Caco-2 (cell line): ENCODE data around the gene NGEF. TPM values are rescaled to one million over a fixed set of nuclear protein-coding genes. Genes with fewer than 3 reads are reported as not detected.

Source experiments
- BruUV-seq: library from RNA; stranded (reverse); fragments of 400-500 nt; replicated peaks from 2 replicates; lab custom pipeline; 2021; lab: Mats Ljungman, UMichigan
- CTCF ChIA-PET: fragments of 300-600 bp; sonication (Branson Sonifier 250); formaldehyde crosslinking; loops from one replicate; lab custom pipeline; 2022; ENCODE audit warnings: antibody characterized with exemption; lab: Charles Lee
- POLR2A ChIA-PET: fragments of 300-600 bp; sonication (Branson Sonifier 250); formaldehyde crosslinking; loops from one replicate; lab custom pipeline; 2022; ENCODE audit warnings: antibody characterized with exemption; lab: Charles Lee
- DNase-seq, 2 experiments: peaks; one replicate each; pipeline versions ENCODE4 v3.0.0 to v3.0.0-alpha.2; 2020 to 2022
- H3K27me3 ChIP-seq: replicated peaks from 2 replicates; pipeline ENCODE4 v1.6.0; 2011; ENCODE audit warnings: low read length; ENCODE audit not compliant: control insufficient read depth, insufficient read depth
- H3K36me3 ChIP-seq: 2 replicates; pipeline ENCODE4 v1.5.1; 2011; ENCODE audit warnings: low read length; ENCODE audit not compliant: control insufficient read depth, insufficient read depth
- H3K4me1 ChIP-seq: fragments of 250-450 bp; sonication (Bioruptor Pico); 2 replicates; pipeline ENCODE4 v1.5.1; 2020; ENCODE audit warnings: mild to moderate bottlenecking
- H3K4me3 ChIP-seq: 2 replicates; pipeline ENCODE4 v1.5.1; 2011; ENCODE audit warnings: low read depth, mild to moderate bottlenecking, control low read depth, low read length
- H3K9me3 ChIP-seq: fragments of 250-450 bp; sonication (Bioruptor Pico); 2 replicates; pipeline ENCODE4 v1.5.1; 2020; ENCODE audit warnings: mild to moderate bottlenecking, moderate library complexity
- H3K27ac Mint-ChIP-seq: one replicate; pipeline ENCODE4 v1.8.0; 2022; ENCODE audit warnings: mixed read lengths; ENCODE audit not compliant: unreplicated experiment
- H3K27me3 Mint-ChIP-seq: one replicate; pipeline ENCODE4 v1.8.0; 2022; ENCODE audit warnings: mixed read lengths; ENCODE audit not compliant: insufficient read depth, unreplicated experiment
- H3K36me3 Mint-ChIP-seq: one replicate; pipeline ENCODE4 v1.8.0; 2022; ENCODE audit warnings: mild to moderate bottlenecking, mixed read lengths; ENCODE audit not compliant: insufficient read depth, unreplicated experiment
- H3K4me1 Mint-ChIP-seq: one replicate; pipeline ENCODE4 v1.8.0; 2022; ENCODE audit warnings: low read depth, mixed read lengths; ENCODE audit not compliant: unreplicated experiment
- H3K4me3 Mint-ChIP-seq: one replicate; pipeline ENCODE4 v1.8.0; 2022; ENCODE audit warnings: mild to moderate bottlenecking, moderate library complexity, mixed read lengths; ENCODE audit not compliant: unreplicated experiment
- H3K9me3 Mint-ChIP-seq: one replicate; pipeline ENCODE4 v1.8.0; 2022; ENCODE audit warnings: mixed read lengths; ENCODE audit not compliant: unreplicated experiment
- intact Hi-C: fragments of 100-400 bp; cut with micrococcal nuclease; formaldehyde crosslinking; loops from one replicate; pipeline ENCODE4 v1.10.0; 2022; ENCODE audit not compliant: unreplicated experiment
- total RNA-seq: library from RNA; stranded (reverse); gene quantifications from 2 replicates; pipeline ENCODE4 v1.2.3, GENCODE V29; 2022
- TF ChIP-seq, protein P1 (sequence below), 2 experiments: fragments of 200-600 bp in 1 of 2; IDR thresholded peaks; 1 replicate in 1 of 2; 2 replicates in 1 of 2; pipeline versions ENCODE4 v1.5.1 to v1.8.0; 2011 to 2022; ENCODE audit warnings: antibody characterized with exemption in 1 of 2, control low read depth in 1 of 2, inconsistent platforms in 1 of 2, low read depth in 1 of 2, low read length in 1 of 2, mild to moderate bottlenecking in 1 of 2, moderate library complexity in 1 of 2; ENCODE audit not compliant: insufficient read depth in 1 of 2, severe bottlenecking in 1 of 2, unreplicated experiment in 1 of 2

The NGEF gene
- total RNA-seq, 1 experiment from 2014 or later: 0.77 TPM

DNA sequence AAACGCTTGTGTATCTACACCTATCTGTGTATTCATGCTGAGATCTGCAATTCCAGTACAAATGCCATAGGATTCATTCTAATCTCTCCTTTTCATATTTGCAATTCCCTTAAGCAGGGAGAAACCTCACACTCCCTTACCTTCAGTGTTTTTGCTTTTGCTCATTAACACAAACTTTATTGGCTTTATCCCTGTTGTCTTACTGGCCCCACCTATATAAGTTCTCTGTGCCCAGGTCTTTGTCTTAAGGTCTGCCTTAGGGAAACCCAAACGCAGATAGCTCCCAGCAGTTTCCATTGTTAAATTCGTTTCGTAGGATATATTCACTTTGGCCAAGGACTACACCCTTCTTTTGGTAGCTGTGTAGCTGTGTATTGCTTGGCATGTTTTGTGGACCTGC is 147.0 kb downstream of the NGEF start:
- intact Hi-C loops: no loop called here
- H3K4me1 Mint-ChIP-seq: no peaks in the 10 kb centered on the region
- POLR2A ChIA-PET: no interaction called here
- Histone ChIP-seq H3K27me3 (no peaks in the 10 kb centered on the region), H3K36me3 (no peaks in the 10 kb centered on the region; the same call in 1 of the 2 replicates), H3K4me1 (no peaks in the 10 kb centered on the region), H3K9me3 (no peaks in the 10 kb centered on the region), H3K4me3 (no peak overlapping the region)
- no peaks in the 10 kb centered on the region for H3K9me3 Mint-ChIP-seq
- TF ChIP-seq, protein P1, sequence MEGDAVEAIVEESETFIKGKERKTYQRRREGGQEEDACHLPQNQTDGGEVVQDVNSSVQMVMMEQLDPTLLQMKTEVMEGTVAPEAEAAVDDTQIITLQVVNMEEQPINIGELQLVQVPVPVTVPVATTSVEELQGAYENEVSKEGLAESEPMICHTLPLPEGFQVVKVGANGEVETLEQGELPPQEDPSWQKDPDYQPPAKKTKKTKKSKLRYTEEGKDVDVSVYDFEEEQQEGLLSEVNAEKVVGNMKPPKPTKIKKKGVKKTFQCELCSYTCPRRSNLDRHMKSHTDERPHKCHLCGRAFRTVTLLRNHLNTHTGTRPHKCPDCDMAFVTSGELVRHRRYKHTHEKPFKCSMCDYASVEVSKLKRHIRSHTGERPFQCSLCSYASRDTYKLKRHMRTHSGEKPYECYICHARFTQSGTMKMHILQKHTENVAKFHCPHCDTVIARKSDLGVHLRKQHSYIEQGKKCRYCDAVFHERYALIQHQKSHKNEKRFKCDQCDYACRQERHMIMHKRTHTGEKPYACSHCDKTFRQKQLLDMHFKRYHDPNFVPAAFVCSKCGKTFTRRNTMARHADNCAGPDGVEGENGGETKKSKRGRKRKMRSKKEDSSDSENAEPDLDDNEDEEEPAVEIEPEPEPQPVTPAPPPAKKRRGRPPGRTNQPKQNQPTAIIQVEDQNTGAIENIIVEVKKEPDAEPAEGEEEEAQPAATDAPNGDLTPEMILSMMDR (IDR thresholded peaks at IDR 0.05; ENCODE audit: insufficient read depth in 1 of 2, low read depth in 1 of 2, low read length in 1 of 2, severe bottlenecking in 1 of 2, unreplicated experiment in 1 of 2): no peak
- BruUV-seq: no TSS peak
- no peak overlapping the region for H3K4me3 Mint-ChIP-seq
- no peak overlapping the region for H3K27ac Mint-ChIP-seq
- no peaks in the 10 kb centered on the region for H3K27me3 Mint-ChIP-seq
- no peak for DNase-seq
- peaks cover 17% of the 10 kb centered on the region for H3K36me3 Mint-ChIP-seq
- CTCF ChIA-PET: no interaction called here

DNA sequence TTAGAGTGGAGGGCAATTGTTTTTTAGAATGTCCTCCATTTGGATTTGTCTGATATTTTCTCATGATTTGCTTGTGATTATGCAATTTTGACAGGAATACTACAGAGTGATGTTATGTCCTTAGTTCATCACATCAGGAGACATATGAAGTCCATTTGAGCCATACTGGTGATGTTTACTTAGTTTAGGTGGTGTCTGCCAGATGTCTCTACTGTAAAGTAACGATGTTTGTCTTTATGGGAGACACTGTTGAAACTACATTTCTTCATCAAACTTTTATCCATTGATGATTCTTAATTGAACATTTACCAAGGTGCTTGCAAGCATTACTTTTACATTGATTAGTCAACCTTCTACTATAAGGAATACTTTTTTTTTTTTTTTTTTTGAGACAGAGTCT is 147.9 kb downstream of the NGEF start:
- intact Hi-C loops: no loop called here
- TF ChIP-seq, protein P1 (IDR thresholded peaks at IDR 0.05; ENCODE audit: insufficient read depth in 1 of 2, low read depth in 1 of 2, low read length in 1 of 2, severe bottlenecking in 1 of 2, unreplicated experiment in 1 of 2): no peak
- CTCF ChIA-PET: no interaction called here

DNA sequence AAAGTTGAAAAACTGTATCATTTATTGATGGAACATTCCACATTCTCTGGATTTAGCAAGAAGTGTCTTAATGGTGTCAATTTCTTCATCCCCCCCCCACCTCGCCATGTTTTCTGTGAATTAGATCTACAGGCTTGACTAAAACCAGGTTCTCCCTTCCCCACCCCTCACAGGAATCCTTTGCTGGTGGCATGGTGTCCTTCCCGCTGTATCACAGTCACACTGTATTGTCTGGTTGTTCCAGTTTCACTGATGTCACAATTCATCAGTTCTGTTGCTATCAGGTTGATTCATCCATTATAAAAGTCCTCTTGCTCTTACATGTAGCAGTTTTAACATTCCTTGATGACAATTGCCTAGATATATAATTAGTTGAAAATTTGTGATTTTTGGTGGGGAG is 149.1 kb downstream of the NGEF start:
- Mint-ChIP-seq H3K27ac (no peak overlapping the region), H3K9me3 (no peaks in the 10 kb centered on the region), H3K4me3 (no peak overlapping the region), H3K27me3 (no peaks in the 10 kb centered on the region), H3K36me3 (peaks cover 26% of the 10 kb centered on the region), H3K4me1 (no peaks in the 10 kb centered on the region)
- H3K9me3 ChIP-seq: no peaks in the 10 kb centered on the region
- intact Hi-C loops: no loop called here
- peaks cover 7% of the 10 kb centered on the region for H3K4me1 ChIP-seq
- H3K36me3 ChIP-seq: no peaks in the 10 kb centered on the region; the same call in 1 of the 2 replicates
- ChIA-PET POLR2A (no interaction called here), CTCF (no interaction called here)
- TF ChIP-seq, protein P1 (IDR thresholded peaks at IDR 0.05; ENCODE audit: insufficient read depth in 1 of 2, low read depth in 1 of 2, low read length in 1 of 2, severe bottlenecking in 1 of 2, unreplicated experiment in 1 of 2): no peak
- H3K4me3 ChIP-seq: no peak overlapping the region
- no peak for DNase-seq
- H3K27me3 ChIP-seq: no peaks in the 10 kb centered on the region
- no TSS peak for BruUV-seq

More for the DNA sequence above, 147.9 kb downstream of the NGEF start:
- no peak overlapping the region for H3K4me3 ChIP-seq
- H3K36me3 ChIP-seq: no peaks in the 10 kb centered on the region; the same call in 1 of the 2 replicates
- Mint-ChIP-seq H3K36me3 (peaks cover 20% of the 10 kb centered on the region), H3K4me3 (no peak overlapping the region), H3K4me1 (no peaks in the 10 kb centered on the region), H3K27ac (no peak overlapping the region), H3K9me3 (no peaks in the 10 kb centered on the region), H3K27me3 (no peaks in the 10 kb centered on the region)
- POLR2A ChIA-PET: no interaction called here
- no peaks in the 10 kb centered on the region for H3K27me3 ChIP-seq
- BruUV-seq: no TSS peak
- no peaks in the 10 kb centered on the region for H3K9me3 ChIP-seq
- H3K4me1 ChIP-seq: peaks cover 7% of the 10 kb centered on the region
- no peak for DNase-seq
